ENCODE results near the gene B9D1. TPM values are rescaled to one million over a fixed set of nuclear protein-coding genes. Genes with fewer than 3 reads are reported as not detected.

The B9D1 gene, protein sequence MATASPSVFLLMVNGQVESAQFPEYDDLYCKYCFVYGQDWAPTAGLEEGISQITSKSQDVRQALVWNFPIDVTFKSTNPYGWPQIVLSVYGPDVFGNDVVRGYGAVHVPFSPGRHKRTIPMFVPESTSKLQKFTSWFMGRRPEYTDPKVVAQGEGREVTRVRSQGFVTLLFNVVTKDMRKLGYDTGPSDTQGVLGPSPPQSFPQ
- 10 to 100 TPM; 14.4 to 29.2 (median 28.4) TPM for total RNA-seq

- H3K27ac ChIP-seq, result peak within 1 kb of the TSS; percentile 92 to 96
- peaks cover 0 to 10% of the 10 kb centered on the region in 2 donors for H3K4me1 ChIP-seq
- peak; percentile 91 to 93 for DNase-seq (ENCODE audit: low spot score in 2 of 2)
- peak within 1 kb of the TSS; percentile 66 to 86 (median 85) for H3K4me3 ChIP-seq
- H3K27me3 ChIP-seq, result no peaks in the 10 kb centered on the region
- no peaks in the 10 kb centered on the region for H3K9me3 ChIP-seq
- intact Hi-C loops (cut with DNase I; ENCODE audit: low total_unique reads), result loop anchor here (5.0 to 10.0 kb wide), 2 partner anchors 85 to 292 kb away; no protein-coding TSS in a partner anchor
- H3K36me3 ChIP-seq, result no peaks in the 10 kb centered on the region
- peak; percentile 55 to 84 (median 63) for TF ChIP-seq POLR2AphosphoS5 (IDR thresholded peaks at IDR 0.05)
- TF ChIP-seq CTCF (IDR thresholded peaks at IDR 0.05), result peak; percentile 97 to 99 (median 99)
- no peak for TF ChIP-seq POLR2A (IDR thresholded peaks at IDR 0.05)
These were observed at the start of gene B9D1 for GRCh38 chr17:19362277-19363113. TSS of gene B9D1 (minus strand) at chr17:19362723. CDS start at chr17:19362569, 154 bp downstream.

- TF ChIP-seq CTCF (IDR thresholded peaks at IDR 0.05) (no peak), POLR2AphosphoS5 (IDR thresholded peaks at IDR 0.05) (no peak), POLR2A (IDR thresholded peaks at IDR 0.05) (no peak)
- intact Hi-C loops (cut with DNase I; ENCODE audit: low total_unique reads), result no loop called here
- Histone ChIP-seq H3K4me1 (no peaks in the 10 kb centered on the region), H3K4me3 (peak overlapping the region in 1 of 3 donors; percentile 19), H3K9me3 (no peaks in the 10 kb centered on the region), H3K36me3 (no peaks in the 10 kb centered on the region), H3K27me3 (no peaks in the 10 kb centered on the region), H3K27ac (no peak overlapping the region)
- DNase-seq (ENCODE audit: low spot score in 2 of 2), result no peak
These were observed 49.1 kb upstream of the B9D1 start for GRCh38 chr17:19411631-19412030.

DNA sequence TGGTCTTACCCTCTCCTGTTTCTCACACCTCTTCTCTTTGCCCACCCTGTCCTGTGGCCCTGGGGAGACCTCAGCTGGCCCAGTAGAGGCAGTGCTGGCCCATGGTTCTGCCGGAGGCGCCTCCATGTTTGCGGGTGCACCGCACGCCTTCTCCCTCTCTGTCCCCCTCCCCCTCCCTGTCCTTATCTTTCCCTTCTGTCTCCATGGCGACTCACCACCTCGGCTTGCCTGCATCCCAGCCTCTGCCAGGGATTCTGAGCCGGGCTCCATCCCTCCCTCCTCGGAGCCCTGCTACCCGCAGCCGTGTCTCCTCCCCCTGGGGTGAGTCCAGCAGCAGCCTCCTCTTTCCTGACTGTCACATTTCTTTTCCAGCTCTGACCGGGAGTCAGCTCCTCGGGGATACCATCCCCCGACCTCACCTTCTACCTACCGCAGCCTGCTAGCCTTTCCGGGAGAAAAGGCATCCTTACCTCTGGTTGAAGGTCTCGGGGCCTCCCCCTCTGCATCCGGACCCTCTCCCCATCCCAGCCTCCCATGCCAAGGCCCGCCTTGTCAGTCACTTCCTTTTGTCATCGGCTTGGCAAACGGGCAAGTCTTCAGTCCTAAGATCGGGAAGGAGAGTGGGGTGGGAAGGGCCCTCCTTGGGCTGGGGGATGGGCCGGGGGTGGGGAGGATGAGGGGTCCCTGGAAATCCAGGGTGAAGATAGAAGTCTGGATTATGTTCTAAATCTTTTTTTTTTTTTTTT lies 48.5 kb upstream of the B9D1 start, which contains the start of gene RNF112:
RNF112 (plus strand) TSS at position 358 of the 746 bp plus-strand sequence; CDS start at position 535, 177 bp downstream.
- DNase-seq (ENCODE audit: low spot score in 2 of 2), result no peak
- intact Hi-C loops (cut with DNase I; ENCODE audit: low total_unique reads), result no loop called here
- no peaks in the 10 kb centered on the region for H3K27me3 ChIP-seq
- TF ChIP-seq POLR2A (IDR thresholded peaks at IDR 0.05) (no peak), POLR2AphosphoS5 (IDR thresholded peaks at IDR 0.05) (no peak), CTCF (IDR thresholded peaks at IDR 0.05) (no peak)
- no peaks in the 10 kb centered on the region for H3K9me3 ChIP-seq
- peak within 1 kb of the TSS; percentile 5 to 19 (median 17) for H3K4me3 ChIP-seq
- no peaks in the 10 kb centered on the region for H3K4me1 ChIP-seq
- H3K36me3 ChIP-seq, result no peaks in the 10 kb centered on the region
- no peak within 1 kb of the TSS for H3K27ac ChIP-seq

DNA sequence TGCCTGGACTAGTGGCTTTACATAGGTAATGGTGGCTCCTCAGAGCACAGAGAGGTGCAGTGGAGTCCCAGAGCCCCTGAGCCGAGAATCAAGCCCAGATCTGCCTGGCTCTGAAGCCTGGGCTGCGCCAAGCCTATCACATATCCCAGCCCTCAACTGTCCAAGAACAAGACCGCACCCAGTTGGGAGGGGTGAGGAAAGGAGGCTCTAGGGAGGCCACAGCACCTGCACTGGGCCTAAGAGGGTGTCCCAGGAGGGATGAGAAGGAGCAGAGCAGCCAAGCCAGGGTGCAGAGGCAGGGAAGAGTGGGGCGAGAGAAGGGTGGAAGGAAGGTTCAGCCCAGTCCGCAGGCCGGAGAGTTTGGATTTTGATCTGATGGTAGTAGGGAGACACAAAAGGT lies 47.6 kb upstream of the B9D1 start:
- Histone ChIP-seq H3K9me3 (no peaks in the 10 kb centered on the region), H3K4me3 (no peak overlapping the region), H3K27ac (no peak overlapping the region), H3K36me3 (no peaks in the 10 kb centered on the region), H3K4me1 (no peaks in the 10 kb centered on the region), H3K27me3 (no peaks in the 10 kb centered on the region)
- DNase-seq (ENCODE audit: low spot score in 2 of 2), result no peak
- intact Hi-C loops (cut with DNase I; ENCODE audit: low total_unique reads), result no loop called here
- TF ChIP-seq POLR2AphosphoS5 (IDR thresholded peaks at IDR 0.05) (no peak), CTCF (IDR thresholded peaks at IDR 0.05) (no peak), POLR2A (IDR thresholded peaks at IDR 0.05) (no peak)
